Calu3 (cell line): ENCODE data around the gene CORO6. TPM values are rescaled to one million over a fixed set of nuclear protein-coding genes. Genes with fewer than 3 reads are reported as not detected.

Source experiments
- Bru-seq: library from RNA; stranded (reverse); fragments of 400-500 nt; gene quantifications from one replicate; lab custom pipeline; 2021; lab: Mats Ljungman, UMichigan
- BruChase-seq, 2 experiments: library from RNA; stranded (reverse); fragments of 400-500 nt; gene quantifications; one replicate each; lab custom pipeline; 2021; lab: Mats Ljungman, UMichigan
- BruUV-seq: library from RNA; stranded (reverse); fragments of 400-500 nt; replicated peaks from 2 replicates; lab custom pipeline; 2021; lab: Mats Ljungman, UMichigan
- CTCF ChIA-PET: fragments of 300-600 bp; sonication (Branson Sonifier 250); formaldehyde crosslinking; loops from one replicate; lab custom pipeline; 2022; ENCODE audit warnings: antibody characterized with exemption; lab: Charles Lee
- DNase-seq: peaks from one replicate; pipeline ENCODE4 v3.0.0; 2022
- H3K27ac Mint-ChIP-seq: one replicate; pipeline ENCODE4 v1.8.0; 2022; ENCODE audit warnings: mixed read lengths; ENCODE audit not compliant: unreplicated experiment
- H3K27me3 Mint-ChIP-seq: one replicate; pipeline ENCODE4 v1.8.0; 2022; ENCODE audit warnings: mixed read lengths; ENCODE audit not compliant: unreplicated experiment
- H3K36me3 Mint-ChIP-seq: one replicate; pipeline ENCODE4 v1.8.0; 2022; ENCODE audit warnings: mild to moderate bottlenecking, moderate library complexity, mixed read lengths; ENCODE audit not compliant: insufficient read depth, unreplicated experiment
- H3K4me1 Mint-ChIP-seq: one replicate; pipeline ENCODE4 v1.8.0; 2022; ENCODE audit warnings: mild to moderate bottlenecking, low read depth, mixed read lengths; ENCODE audit not compliant: unreplicated experiment
- H3K4me3 Mint-ChIP-seq: one replicate; pipeline ENCODE4 v1.8.0; 2022; ENCODE audit warnings: mild to moderate bottlenecking, low read depth, moderate library complexity, mixed read lengths; ENCODE audit not compliant: unreplicated experiment
- H3K9me3 Mint-ChIP-seq: one replicate; pipeline ENCODE4 v1.8.0; 2022; ENCODE audit warnings: low read depth, mixed read lengths; ENCODE audit not compliant: unreplicated experiment
- CTCF ChIP-seq: fragments of 200-600 bp; IDR thresholded peaks from one replicate; pipeline ENCODE4 v1.8.0; 2022; ENCODE audit warnings: antibody characterized with exemption; ENCODE audit not compliant: unreplicated experiment
- intact Hi-C: fragments of 100-400 bp; cut with micrococcal nuclease; formaldehyde crosslinking; loops from one replicate; pipeline ENCODE4 v1.10.0; 2022; ENCODE audit not compliant: unreplicated experiment
- long read RNA-seq: library from polyadenylated mRNA; stranded (forward); transcript quantifications from one replicate; pipeline ENCODE4 v2.0.0, GENCODE V29; 2022
- total RNA-seq: library from RNA; stranded (reverse); gene quantifications from 2 replicates; pipeline ENCODE4 v1.2.3, GENCODE V29; 2022

The CORO6 gene
- total RNA-seq = 0.47 and 0.49 TPM in 2 replicates
- Bru-seq, nascent RNA = percentile 9 among the genes with signal in this experiment
- BruChase-seq, experiment 1, labeled RNA remaining after a 6-hour chase = percentile 17 among the genes with signal in this experiment
- BruChase-seq, experiment 2, labeled RNA remaining after a 2-hour chase = percentile 18 among the genes with signal in this experiment
- long read RNA-seq = 0 reads

- intact Hi-C loops = no loop called here
- BruUV-seq = no TSS peak
Observed at GRCh38 chr17:29622337-29623282, at the start of gene CORO6. TSS of gene CORO6 (minus strand) at chr17:29622912. CDS start at chr17:29621421, 1,491 bp downstream.

GRCh38 chr17:29671661-29672060, 48.9 kb upstream of the CORO6 start:
- Mint-ChIP-seq H3K4me1 (no peaks in the 10 kb centered on the region), H3K4me3 (no peak overlapping the region), H3K9me3 (no peaks in the 10 kb centered on the region), H3K27ac (no peak overlapping the region), H3K36me3 (no peaks in the 10 kb centered on the region), H3K27me3 (no peaks in the 10 kb centered on the region)
- no TSS peak for BruUV-seq
- CTCF ChIA-PET = no interaction called here
- TF ChIP-seq CTCF = no peak
- no peak for DNase-seq
- intact Hi-C loops = no loop called here

More at GRCh38 chr17:29622337-29623282, at the start of gene CORO6:
- Mint-ChIP-seq H3K36me3 (peaks cover 9% of the 10 kb centered on the region), H3K9me3 (no peaks in the 10 kb centered on the region), H3K27ac (no peak within 1 kb of the TSS), H3K4me1 (no peaks in the 10 kb centered on the region), H3K27me3 (peaks cover 13% of the 10 kb centered on the region), H3K4me3 (peak within 1 kb of the TSS; percentile 69)
- no peak for TF ChIP-seq CTCF
- DNase-seq = peak; percentile 54
- CTCF ChIA-PET = no interaction called here

GRCh38 chr17:29669266-29669665, 46.6 kb upstream of the CORO6 start:
- Mint-ChIP-seq H3K36me3 (no peaks in the 10 kb centered on the region), H3K27me3 (no peaks in the 10 kb centered on the region), H3K4me1 (peaks cover 15% of the 10 kb centered on the region), H3K27ac (no peak overlapping the region), H3K9me3 (no peaks in the 10 kb centered on the region), H3K4me3 (no peak overlapping the region)
- BruUV-seq = no TSS peak
- CTCF ChIA-PET = no interaction called here
- DNase-seq = no peak
- intact Hi-C loops = no loop called here
- TF ChIP-seq CTCF = no peak

GRCh38 chr17:29667969-29668368, 45.3 kb upstream of the CORO6 start:
- no peak overlapping the region for H3K4me3 Mint-ChIP-seq
- CTCF ChIA-PET = no interaction called here
- H3K4me1 Mint-ChIP-seq = peaks cover 20% of the 10 kb centered on the region
- DNase-seq = no peak
- H3K27me3 Mint-ChIP-seq = no peaks in the 10 kb centered on the region
- no peak overlapping the region for H3K27ac Mint-ChIP-seq
- no peaks in the 10 kb centered on the region for H3K9me3 Mint-ChIP-seq
- intact Hi-C loops = no loop called here
- TF ChIP-seq CTCF = no peak
- H3K36me3 Mint-ChIP-seq = no peaks in the 10 kb centered on the region
- BruUV-seq = no TSS peak
